HG02938 (cell line): ENCODE measurements around the gene ZNF598.

Experiments used
- ATAC-seq: cut with Tn5 transposase; IDR thresholded peaks from one replicate; pipeline ENCODE4 v1.9.1; 2021; ENCODE audit warnings: mild to moderate bottlenecking, moderate library complexity; ENCODE audit not compliant: unreplicated experiment

The ZNF598 gene

DNA sequence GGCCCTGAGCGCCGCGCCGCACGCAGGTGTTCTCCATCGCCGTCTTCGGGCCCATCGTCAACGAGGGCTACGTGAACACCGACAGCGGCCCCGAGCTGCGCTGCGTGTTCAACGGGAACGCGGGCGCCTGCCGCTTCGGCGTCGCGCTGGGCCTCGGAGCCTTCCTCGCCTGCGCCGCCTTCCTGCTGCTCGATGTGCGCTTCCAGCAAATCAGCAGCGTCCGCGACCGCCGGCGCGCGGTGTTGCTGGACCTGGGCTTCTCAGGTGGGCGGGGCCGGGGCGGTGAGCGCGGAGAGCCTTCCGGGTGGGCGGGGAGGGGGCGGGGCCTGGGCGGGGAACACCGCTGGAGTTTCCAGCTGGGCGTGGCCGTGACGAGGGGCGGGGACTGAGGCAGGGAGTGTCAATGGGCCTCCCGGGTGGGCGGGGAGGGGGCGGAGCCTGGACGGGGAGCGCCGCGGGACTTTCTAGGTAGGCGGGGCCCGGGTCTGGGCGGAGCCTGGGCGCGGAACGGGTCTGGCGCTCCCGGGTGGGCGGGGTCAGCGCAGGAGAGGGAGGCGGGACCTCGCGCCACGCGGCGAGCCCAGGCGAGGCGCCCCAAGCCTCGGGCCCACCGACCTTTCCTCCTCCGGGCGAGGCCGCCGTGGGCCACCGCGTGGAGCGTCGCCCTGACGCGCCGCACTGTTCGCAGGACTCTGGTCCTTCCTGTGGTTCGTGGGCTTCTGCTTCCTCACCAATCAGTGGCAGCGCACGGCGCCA, 17.5 kb downstream of the ZNF598 start:
- ATAC-seq: no peak

DNA sequence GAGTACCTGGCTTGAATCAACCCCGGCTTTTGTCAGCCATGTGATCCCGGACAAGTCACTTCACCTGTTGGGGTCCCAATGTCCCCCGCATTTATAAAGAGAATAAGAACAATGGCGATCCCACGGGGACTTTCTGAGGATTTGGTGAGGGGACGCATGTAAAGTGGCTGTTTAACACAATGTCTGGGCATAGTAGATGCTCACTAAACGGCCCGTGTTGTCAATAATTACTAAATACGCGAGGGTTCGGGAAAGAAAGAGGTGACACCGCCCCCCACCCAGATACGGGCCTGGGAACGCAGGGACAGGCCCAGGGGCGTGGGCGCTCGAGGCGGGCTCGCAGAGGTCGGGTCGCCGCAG, 18.1 kb downstream of the ZNF598 start:
- ATAC-seq: no peak

- ATAC-seq: no peak
Observed at GRCh38 chr16:1991135-1991551, 18.5 kb downstream of the ZNF598 start.

- no peak for ATAC-seq
Observed at GRCh38 chr16:1990351-1991134, 19.1 kb downstream of the ZNF598 start.

- no peak for ATAC-seq
Observed at GRCh38 chr16:1990101-1990350, 19.6 kb downstream of the ZNF598 start.

DNA sequence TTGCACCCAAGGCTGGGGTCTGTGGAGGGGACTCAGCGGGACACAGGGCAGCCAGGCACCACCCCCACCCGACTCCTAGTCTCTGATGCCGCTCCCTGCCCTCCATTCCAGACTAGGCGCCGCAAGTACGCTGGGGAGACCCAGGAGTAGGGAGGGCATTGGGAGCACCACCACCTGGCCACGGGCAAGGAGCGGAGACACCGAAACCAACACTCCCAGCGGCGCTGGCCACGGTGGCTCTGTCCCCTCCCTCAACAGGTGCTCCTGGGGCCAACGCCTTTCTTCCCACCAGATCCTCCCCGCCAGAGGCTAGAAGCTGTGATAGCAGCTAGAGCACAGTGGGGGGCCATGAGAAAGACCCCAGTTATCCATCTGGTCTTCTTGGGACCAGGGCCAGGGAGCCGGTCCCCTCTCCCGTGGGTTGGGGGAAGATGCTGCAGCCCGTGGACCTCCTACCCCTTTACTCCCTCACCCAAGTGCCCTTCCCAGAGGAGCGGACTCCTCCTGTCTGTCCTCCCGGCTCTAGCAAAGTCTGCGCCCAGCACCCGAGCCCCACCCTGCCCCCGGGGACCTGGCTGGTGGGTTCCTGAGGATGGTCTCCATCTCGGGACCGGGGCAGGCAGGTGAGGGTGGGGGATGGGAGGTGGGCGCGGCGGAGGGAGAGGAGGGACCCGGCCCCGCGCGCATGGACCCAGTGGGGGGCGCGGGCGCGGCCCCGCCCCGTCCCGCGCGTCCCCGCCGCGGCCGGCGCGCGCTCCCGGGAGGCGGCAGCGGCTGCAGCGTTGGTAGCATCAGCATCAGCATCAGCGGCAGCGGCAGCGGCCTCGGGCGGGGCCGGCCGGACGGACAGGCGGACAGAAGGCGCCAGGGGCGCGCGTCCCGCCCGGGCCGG, 20.2 kb downstream of the ZNF598 start, which contains the start of gene SYNGR3:
Gene SYNGR3, plus strand, starts transcription at position 762 of the 892 bp plus-strand sequence. CDS start 133 bp downstream, outside the sequence.
- ATAC-seq: no peak

DNA sequence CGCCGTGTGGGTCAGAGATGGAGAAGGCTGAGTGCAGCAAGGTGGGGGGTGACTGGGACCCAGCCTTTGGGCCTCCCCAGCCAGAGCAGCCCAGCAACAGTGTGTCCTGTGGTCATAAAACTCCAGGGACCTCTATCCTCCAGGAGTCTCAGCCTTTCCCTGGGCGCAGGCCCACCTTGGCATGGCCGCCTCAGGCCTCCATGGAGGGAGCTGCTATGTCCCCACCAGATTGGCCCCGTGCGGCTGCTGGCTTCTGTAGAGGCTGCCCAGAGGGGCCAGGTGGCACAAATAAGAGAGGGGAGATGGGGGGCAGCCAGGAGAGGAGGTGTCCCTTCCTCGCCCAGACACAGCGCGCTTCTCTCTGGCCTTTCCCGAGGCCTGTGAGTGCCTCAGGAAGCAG, 22.4 kb downstream of the ZNF598 start:
- ATAC-seq: no peak

DNA sequence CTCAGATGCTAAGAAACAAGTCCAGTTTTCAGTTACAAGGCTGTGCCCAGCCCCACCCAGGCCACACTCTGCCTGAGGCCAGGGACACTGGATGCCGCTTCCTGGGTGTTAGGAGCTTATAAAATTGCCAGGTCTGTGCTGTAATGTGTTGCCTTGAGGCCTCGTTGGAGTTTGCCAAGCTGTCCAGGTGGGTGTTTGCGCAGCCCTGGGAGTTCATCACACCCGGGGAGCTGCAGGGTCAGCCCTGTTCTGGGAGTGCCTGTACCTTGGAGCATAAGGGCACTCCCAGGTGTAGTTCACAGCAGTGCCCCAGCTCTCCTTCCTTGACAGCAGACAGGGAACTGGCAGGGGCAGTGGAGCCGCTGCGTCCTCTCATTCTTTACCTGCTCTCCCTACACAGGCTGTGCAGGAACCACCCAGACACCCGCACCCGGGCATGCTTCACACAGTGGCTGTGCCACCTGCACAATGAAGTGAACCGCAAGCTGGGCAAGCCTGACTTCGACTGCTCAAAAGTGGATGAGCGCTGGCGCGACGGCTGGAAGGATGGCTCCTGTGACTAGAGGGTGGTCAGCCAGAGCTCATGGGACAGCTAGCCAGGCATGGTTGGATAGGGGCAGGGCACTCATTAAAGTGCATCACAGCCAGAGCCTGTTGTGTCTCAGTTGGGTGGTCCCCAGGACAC, 24.0 kb downstream of the ZNF598 start:
- no peak for ATAC-seq

DNA sequence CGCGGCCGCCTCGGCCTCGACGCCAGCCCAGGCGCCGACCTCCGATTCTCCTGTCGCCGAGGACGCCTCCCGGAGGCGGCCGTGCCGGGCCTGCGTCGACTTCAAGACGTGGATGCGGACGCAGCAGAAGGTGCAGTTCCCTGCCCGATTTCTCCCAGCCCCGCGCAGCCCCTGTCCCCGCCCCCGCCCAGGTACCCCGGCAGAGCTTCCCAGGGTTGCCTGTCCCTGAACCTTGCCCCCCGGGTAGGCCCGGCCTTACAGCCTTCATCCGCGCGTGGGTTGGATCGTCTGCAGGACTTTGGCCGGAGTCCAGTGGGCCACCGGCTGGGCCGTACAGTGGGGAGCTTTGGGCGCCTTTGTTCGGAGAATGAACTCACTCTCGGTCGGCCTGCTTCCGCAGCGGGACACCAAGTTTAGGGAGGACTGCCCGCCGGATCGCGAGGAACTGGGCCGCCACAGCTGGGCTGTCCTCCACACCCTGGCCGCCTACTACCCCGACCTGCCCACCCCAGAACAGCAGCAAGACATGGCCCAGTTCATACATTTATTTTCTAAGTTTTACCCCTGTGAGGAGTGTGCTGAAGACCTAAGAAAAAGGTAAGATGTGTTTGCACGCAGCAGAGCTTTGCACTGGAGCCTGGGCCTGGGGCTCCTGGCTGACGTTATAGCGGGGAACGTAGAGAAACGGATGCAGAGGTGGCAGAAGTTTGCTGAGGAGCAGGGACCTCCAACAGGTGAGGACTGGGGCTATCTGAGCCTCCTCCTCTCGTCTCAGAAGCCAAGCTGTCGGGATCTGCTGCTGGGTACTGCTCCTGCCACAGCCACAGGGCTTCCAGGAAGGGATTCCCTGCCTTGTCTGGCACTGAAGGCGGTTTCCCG, 25.0 kb downstream of the ZNF598 start:
- no peak for ATAC-seq

- ATAC-seq: peak; percentile 58
Observed at GRCh38 chr16:1983544-1984346, 25.9 kb downstream of the ZNF598 start, which contains the start of gene GFER. Gene GFER, plus strand, starts transcription at chr16:1984193. Its CDS starts 26 bp downstream, at chr16:1984219.

- no peak for ATAC-seq
Observed at GRCh38 chr16:1982991-1983543, 26.6 kb downstream of the ZNF598 start.

DNA sequence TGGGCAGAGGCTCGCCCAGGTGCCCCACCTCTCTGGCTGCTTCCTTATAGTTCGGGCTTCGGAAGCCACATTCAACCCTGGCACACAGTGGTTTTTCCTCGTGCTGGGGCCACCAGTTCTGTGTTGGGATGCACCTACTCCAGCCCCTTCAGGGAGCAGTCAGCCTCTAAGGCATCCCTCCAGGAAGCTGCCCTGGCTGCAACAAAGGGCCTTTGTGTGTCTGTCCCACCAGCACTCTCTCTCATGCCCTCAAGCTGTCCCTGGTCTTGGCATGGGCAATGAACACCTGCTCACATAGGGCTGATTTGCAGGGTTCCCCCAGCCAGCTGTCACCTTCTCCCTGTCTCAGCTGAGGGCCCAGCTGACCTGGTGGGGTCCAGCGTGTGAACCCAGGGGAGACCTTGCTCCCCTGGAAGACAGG, 27.6 kb downstream of the ZNF598 start:
- no peak for ATAC-seq

DNA sequence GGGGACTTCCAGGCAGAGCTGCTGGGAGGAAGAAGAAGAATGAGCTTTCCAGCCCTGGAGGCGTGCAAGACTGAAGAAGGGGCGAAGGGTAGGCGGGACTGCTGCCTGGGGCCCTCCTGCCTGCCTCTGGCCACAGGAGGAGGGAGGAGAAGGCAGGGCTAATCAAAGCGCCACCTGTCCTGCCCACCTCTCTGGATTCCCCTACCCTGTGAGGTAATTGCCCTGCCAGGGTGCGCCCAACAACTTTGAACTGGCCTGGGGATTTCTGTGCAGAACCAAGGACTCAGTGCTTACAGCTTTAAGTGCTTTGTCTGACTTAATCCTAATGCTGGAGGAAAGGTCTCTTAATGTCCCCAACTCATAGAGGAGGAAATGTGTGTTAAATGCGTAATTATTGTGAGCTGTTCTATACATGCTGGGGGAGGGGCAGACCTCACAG, 28.2 kb downstream of the ZNF598 start, which contains the start of gene NOXO1:
Gene NOXO1, minus strand, starts transcription at position 72 of the 439 bp plus-strand sequence. CDS start 290 bp downstream, outside the sequence.
- ATAC-seq: no peak

GRCh38 chr16:1980770-1981087, 28.9 kb downstream of the ZNF598 start:
- no peak for ATAC-seq

DNA sequence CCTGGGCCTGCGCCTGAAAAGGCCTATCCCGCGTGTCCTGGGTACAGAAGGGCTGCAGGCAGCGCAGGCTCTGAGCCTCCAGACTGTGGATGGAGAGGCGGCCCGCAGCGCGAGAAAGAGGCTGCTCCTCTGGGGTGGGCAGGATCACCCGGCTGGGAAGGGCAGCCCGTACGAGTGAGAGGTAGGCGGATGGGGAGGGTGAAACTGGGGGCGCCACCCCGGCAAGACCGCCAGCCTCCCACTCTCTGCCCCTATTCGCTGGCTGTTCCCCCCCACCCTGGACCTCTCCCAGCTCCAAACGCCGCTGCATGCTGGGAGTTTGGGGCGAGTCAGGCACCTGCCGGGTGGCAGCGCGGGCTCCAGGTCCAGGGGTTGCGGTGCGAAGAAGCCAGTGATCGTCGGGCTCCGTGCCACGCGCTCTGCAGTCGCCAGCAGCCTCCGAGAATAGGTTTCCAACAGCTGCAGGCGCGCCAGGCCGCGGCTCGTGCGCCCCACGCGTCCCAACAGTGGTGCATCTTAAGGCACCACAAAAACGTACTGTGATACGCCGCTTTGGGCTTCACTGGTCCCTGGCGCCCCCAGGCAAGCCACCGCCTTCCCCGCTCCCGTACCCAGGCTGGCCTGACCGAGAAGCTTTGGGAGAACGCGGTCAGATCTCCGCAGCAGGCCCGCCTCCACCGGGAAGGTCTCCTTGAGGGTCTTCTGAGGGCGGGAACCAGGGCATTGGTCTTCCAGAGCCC, 29.4 kb downstream of the ZNF598 start:
- ATAC-seq: no peak

GRCh38 chr16:1979271-1980029, 30.2 kb downstream of the ZNF598 start:
- ATAC-seq: no peak

DNA sequence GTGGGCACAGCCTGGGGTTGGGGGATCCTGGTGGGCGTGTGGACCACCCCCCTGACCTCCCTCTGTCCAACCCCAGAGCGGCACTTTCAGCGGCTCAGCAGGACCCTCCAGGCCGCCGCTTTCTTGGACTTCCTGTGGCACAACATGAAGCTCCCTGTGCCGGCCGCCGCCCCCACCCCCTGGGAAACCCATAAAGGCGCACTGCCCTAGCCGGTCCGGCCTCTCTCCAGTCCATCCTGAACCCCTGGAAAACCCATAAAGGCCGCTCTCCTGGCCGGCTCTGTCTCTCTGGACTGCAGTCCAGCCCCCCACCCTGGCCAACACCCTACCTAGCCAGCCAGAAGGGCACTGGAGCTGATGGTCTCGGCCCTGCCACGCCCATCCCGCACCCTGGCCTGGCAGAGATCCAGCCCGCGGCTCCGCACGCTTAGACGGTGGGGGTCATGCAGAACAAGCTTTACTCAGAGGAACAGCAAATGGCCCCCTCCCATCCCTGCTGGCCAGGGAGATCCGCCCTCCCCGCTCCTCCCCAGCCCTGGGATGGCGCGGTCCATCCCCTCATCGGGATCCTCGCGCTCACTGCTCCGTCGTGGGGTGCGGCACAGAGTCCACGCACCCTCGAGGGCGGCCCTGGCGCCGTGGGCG, 31.0 kb downstream of the ZNF598 start:
- ATAC-seq: no peak
